ENCODE data around the gene AFG1L. TPM values are rescaled to one million over a fixed set of nuclear protein-coding genes. Genes with fewer than 3 reads are reported as not detected.
"Not testable (repeated sequence)": the region's sequence is repeated elsewhere in the genome, so short reads cannot be mapped to it uniquely, and the experiment has no call there.

AFG1L gene
- 4.6 and 5.2 TPM in 2 replicates for total RNA-seq

- intact Hi-C loops (cut with micrococcal nuclease): loop anchor here (1.0 to 10.0 kb wide), 6 partner anchors 34 to 1770 kb away; partner anchors contain the start of genes CD164, OSTM1, SEC63 and SNX3
Observed at GRCh38 chr6:108294727-108295625, at the start of gene AFG1L. Gene AFG1L (plus strand): TSS chr6:108295054. CDS start chr6:108295080, 26 bp downstream.

GRCh38 chr6:108245095-108245494, 49.8 kb upstream of the AFG1L start:
- intact Hi-C loops (cut with micrococcal nuclease): not testable (repeated sequence)

GRCh38 chr6:108247965-108248536, 46.8 kb upstream of the AFG1L start:
- intact Hi-C loops (cut with micrococcal nuclease): no loop called here

- intact Hi-C loops (cut with micrococcal nuclease): no loop called here
Observed at GRCh38 chr6:108250240-108250866, 44.5 kb upstream of the AFG1L start.

GRCh38 chr6:108251252-108251651, 43.6 kb upstream of the AFG1L start:
- intact Hi-C loops (cut with micrococcal nuclease): no loop called here

- intact Hi-C loops (cut with micrococcal nuclease): no loop called here
Observed at GRCh38 chr6:108252055-108252454, 42.8 kb upstream of the AFG1L start.

- intact Hi-C loops (cut with micrococcal nuclease): no loop called here
Observed at GRCh38 chr6:108253241-108253640, 41.6 kb upstream of the AFG1L start.

- intact Hi-C loops (cut with micrococcal nuclease): no loop called here
Observed at GRCh38 chr6:108254433-108255410, 40.1 kb upstream of the AFG1L start.

GRCh38 chr6:108260126-108260808, 34.6 kb upstream of the AFG1L start:
- intact Hi-C loops (cut with micrococcal nuclease): loop anchor here (2.0 to 10.0 kb wide), 3 partner anchors 233 to 435 kb away; partner anchors contain the start of gene SCML4

- intact Hi-C loops (cut with micrococcal nuclease): loop anchor here (1.0 to 10.0 kb wide), 6 partner anchors 34 to 436 kb away; partner anchors contain the start of genes AFG1L, OSTM1, SCML4 and SEC63
Observed at GRCh38 chr6:108260809-108261569, 33.9 kb upstream of the AFG1L start, which contains the start of gene SNX3. Gene SNX3 (minus strand): TSS chr6:108261040. CDS start chr6:108260921, 119 bp downstream.

- intact Hi-C loops (cut with micrococcal nuclease): loop anchor here (10.0 kb wide), 1 partner anchor 439 kb away; the partner anchor contains the start of gene SCML4
Observed at GRCh38 chr6:108263371-108263770, 31.5 kb upstream of the AFG1L start.

GRCh38 chr6:108268845-108269244, 26.0 kb upstream of the AFG1L start:
- intact Hi-C loops (cut with micrococcal nuclease): loop anchor here (10.0 kb wide), 1 partner anchor 444 kb away; the partner anchor contains the start of gene SCML4

- intact Hi-C loops (cut with micrococcal nuclease): loop anchor here (10.0 kb wide), 1 partner anchor 445 kb away; the partner anchor contains the start of gene SCML4
Observed at GRCh38 chr6:108269955-108270354, 24.9 kb upstream of the AFG1L start.

GRCh38 chr6:108274546-108274945, 20.3 kb upstream of the AFG1L start:
- intact Hi-C loops (cut with micrococcal nuclease): no loop called here

- intact Hi-C loops (cut with micrococcal nuclease): no loop called here
Observed at GRCh38 chr6:108275976-108276375, 18.9 kb upstream of the AFG1L start.

GRCh38 chr6:108277295-108277694, 17.6 kb upstream of the AFG1L start:
- intact Hi-C loops (cut with micrococcal nuclease): no loop called here

- intact Hi-C loops (cut with micrococcal nuclease): no loop called here
Observed at GRCh38 chr6:108277831-108278230, 17.0 kb upstream of the AFG1L start.

GRCh38 chr6:108285381-108285780, 9.5 kb upstream of the AFG1L start:
- intact Hi-C loops (cut with micrococcal nuclease): no loop called here

- intact Hi-C loops (cut with micrococcal nuclease): no loop called here
Observed at GRCh38 chr6:108286366-108286765, 8.5 kb upstream of the AFG1L start.

Measured in T-helper 2 cell treated with Interferon-gamma antibody and Interleukin-4, amounts not matched to agents 100 ng/mL and 5 ng/mL, for 36 hours (primary cell).